IMR-90 (cell line): ENCODE data around the gene SYNGR2.

ENCODE experiments used
- CEBPB ChIP-seq: IDR thresholded peaks from 2 replicates; pipeline ENCODE4 v1.6.1; 2012; ENCODE audit warnings: low read depth, low read length, improper control_type of control experiment
- FOS ChIP-seq: fragments of 150-350 bp; IDR thresholded peaks from 2 replicates; pipeline ENCODE4 v1.6.1; 2016; ENCODE audit warnings: low read depth, low read length
- POLR2A ChIP-seq: IDR thresholded peaks from 2 replicates; pipeline ENCODE4 v1.6.1; 2012; ENCODE audit warnings: mild to moderate bottlenecking, low read depth, low read length
- RAD21 ChIP-seq: IDR thresholded peaks from 2 replicates; pipeline ENCODE4 v1.6.1; 2012; ENCODE audit warnings: low read length, improper control_type of control experiment
- RCOR1 ChIP-seq: IDR thresholded peaks from 2 replicates; pipeline ENCODE4 v1.6.1; 2012; ENCODE audit warnings: mild to moderate bottlenecking, low read length, improper control_type of control experiment; ENCODE audit not compliant: insufficient replicate concordance
- SMC3 ChIP-seq: fragments of 150-350 bp; IDR thresholded peaks from 2 replicates; pipeline ENCODE4 v1.6.1; 2016; ENCODE audit warnings: low read depth, mild to moderate bottlenecking, antibody characterized with exemption, low read length, moderate library complexity
- TF ChIP-seq, protein P1 (sequence below): conservative IDR thresholded peaks from 2 replicates; pipeline ENCODE4 v1.5.1; 2012; ENCODE audit warnings: mild to moderate bottlenecking, low read depth, low read length, improper control_type of control experiment
- TF ChIP-seq, protein P2 (sequence below): fragments of 150-350 bp; IDR thresholded peaks from 2 replicates; pipeline ENCODE4 v1.6.1; 2017; ENCODE audit warnings: mild to moderate bottlenecking, antibody characterized with exemption, low read length, low read depth

DNA sequence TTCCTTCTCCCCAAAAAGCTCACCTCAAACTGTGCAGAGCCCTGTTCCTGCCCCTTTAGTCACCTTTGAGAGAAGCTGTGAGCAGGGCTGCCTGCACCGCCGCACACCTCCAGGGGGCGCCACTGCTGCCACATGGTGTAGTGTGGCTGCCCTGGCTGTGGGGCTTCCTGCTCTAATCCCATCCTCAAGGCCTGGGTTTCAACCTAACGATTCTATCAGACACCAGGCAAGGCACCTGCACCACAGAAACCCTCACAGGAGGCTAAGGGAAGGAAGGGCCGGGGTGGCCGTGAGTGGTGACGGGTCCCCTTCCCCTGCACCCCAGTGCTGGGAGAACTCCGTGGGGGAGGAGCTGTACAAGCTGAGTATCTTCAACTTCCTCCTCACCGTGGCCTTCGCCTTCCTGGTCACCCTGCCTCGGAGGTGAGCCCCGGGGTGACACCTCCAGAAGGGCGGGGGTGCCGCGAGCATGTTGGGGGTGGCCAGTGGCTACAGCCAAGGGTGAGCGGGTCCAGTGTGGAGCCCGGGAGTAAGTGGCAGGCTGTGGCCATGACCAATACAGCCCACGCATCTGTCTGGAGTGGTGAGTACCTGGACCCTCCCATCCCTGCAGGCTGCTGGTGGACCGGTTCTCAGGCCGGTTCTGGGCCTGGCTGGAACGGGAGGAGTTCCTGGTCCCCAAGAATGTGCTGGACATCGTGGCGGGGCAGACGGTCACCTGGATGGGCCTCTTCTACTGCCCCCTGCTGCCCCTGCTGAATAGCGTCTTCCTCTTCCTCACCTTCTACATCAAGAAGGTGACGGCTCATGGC, 30.8 kb upstream of the SYNGR2 start:
- TF ChIP-seq, protein P1, sequence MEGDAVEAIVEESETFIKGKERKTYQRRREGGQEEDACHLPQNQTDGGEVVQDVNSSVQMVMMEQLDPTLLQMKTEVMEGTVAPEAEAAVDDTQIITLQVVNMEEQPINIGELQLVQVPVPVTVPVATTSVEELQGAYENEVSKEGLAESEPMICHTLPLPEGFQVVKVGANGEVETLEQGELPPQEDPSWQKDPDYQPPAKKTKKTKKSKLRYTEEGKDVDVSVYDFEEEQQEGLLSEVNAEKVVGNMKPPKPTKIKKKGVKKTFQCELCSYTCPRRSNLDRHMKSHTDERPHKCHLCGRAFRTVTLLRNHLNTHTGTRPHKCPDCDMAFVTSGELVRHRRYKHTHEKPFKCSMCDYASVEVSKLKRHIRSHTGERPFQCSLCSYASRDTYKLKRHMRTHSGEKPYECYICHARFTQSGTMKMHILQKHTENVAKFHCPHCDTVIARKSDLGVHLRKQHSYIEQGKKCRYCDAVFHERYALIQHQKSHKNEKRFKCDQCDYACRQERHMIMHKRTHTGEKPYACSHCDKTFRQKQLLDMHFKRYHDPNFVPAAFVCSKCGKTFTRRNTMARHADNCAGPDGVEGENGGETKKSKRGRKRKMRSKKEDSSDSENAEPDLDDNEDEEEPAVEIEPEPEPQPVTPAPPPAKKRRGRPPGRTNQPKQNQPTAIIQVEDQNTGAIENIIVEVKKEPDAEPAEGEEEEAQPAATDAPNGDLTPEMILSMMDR: 0 out of 2 replicates have a peak, but pooled peaks have one; percentile 13
- TF ChIP-seq FOS: no peak
- no peak for TF ChIP-seq SMC3
- TF ChIP-seq RAD21: no peak
- no peak for TF ChIP-seq CEBPB
- TF ChIP-seq POLR2A: no peak
- no peak for TF ChIP-seq RCOR1
- TF ChIP-seq, protein P2, sequence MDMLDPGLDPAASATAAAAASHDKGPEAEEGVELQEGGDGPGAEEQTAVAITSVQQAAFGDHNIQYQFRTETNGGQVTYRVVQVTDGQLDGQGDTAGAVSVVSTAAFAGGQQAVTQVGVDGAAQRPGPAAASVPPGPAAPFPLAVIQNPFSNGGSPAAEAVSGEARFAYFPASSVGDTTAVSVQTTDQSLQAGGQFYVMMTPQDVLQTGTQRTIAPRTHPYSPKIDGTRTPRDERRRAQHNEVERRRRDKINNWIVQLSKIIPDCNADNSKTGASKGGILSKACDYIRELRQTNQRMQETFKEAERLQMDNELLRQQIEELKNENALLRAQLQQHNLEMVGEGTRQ: no peak
